T-helper 1 cell (primary cell): ENCODE results near the gene CD93.

Source experiments
- DNase-seq, 5 donors: peaks; one replicate each; pipeline ENCODE4 v3.0.0-alpha.2; 2012 to 2020

Gene CD93

GRCh38 chr20:23120936-23121750 lies 35.0 kb upstream of the CD93 start:
- no peak for DNase-seq

- DNase-seq = no peak
These were observed 34.1 kb upstream of the CD93 start for GRCh38 chr20:23120261-23120660.

- no peak for DNase-seq
These were observed 33.5 kb upstream of the CD93 start for GRCh38 chr20:23119456-23120216.

GRCh38 chr20:23118766-23119165 lies 32.6 kb upstream of the CD93 start:
- DNase-seq = no peak

- no peak for DNase-seq
These were observed 32.0 kb upstream of the CD93 start for GRCh38 chr20:23118144-23118543.

DNA sequence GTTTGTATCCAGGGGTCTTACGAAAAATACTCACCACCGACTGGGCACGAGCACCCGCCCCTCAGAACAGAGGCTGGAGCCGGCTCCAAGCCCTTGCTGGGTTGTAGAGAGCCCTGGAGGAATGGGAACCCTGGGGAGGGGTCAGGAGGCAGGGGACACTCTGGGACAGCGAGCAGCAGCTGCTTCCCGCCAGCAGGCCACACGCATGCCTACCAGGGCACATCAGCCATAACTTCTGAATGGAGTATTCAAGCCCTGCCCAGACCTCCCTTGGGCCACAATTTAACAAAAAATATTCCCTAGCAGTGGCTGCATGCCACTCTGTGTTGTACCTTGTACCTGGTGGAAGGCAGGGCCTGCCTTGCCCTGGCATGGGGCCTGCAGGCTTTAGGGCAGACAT lies 31.6 kb upstream of the CD93 start:
- DNase-seq = no peak

DNA sequence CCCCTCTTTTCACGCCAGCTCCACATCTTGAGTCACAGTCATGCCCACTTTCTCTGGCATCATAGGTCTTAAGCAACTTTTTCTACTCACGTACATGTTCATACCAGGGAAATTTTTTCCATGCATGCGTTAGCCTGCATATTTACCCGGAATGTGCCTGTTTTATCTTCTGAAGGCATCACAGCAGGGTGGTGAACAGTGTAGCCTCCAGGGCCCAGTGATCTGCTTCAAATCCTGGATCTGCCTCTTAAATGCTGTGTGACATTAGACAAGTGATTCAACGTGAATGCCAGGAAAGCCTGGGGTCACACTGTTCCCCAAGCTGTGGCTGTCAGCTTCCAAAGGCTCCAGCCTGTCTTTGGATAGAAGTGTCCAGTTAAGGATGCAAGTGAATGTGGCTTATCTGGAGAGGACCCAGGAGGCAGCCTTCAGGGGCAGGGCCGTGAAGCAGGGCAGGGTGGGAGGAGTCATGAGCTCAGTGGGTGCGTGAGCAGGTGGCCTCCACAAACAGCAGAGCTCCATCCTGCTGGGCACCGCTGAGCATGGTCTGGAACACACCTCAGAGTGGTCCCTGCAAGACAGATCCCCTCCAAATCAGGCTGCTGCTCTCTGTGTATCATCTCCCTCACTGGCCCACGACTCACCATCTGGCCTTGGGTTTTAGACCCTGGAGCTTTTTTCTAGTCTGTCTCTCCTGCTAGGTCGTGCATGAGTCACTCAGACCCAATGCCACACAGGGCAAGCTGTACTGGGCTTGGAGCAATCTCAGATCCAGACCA lies 30.4 kb upstream of the CD93 start:
- DNase-seq = no peak

DNA sequence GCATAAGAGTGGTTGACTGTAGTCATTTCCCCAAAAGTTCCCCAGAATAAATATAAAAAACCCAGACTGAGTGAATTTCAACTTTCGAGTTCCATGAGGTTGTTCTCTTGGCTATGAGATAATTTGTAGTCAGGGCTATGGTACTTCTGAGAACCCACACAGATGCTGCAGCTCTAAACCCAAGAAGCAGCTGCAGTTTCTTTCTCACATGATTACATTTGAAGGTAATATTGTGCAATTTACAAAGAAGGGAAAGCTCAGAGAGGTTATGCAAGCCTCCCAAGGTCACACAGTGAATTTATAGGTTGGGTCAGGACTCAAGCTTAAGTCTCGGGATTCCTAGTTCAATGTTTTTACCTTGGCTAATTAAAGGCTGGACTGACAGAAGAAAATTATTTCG lies 29.7 kb upstream of the CD93 start:
- no peak for DNase-seq

GRCh38 chr20:23114448-23115082 lies 28.4 kb upstream of the CD93 start:
- DNase-seq = no peak

- no peak for DNase-seq
These were observed 27.9 kb upstream of the CD93 start for GRCh38 chr20:23114018-23114417.

DNA sequence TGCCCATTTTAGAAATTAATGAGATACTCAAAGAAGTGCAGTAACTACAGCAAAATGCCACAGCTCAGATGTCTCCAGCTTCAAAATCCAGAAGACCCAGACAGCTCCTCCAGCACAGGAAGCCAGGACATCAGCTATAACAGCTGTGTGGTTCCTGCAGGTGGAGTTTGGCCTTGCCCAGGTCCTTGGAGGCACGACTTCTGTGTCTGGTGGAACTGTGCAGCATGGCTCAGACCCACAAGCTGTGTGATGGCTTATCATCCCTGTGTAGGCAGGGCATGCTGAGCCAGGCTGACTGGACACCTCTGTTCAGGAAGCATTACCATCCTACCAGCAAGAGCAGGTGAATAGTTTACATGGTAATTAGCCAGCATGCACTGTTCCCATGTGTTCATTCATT lies 26.5 kb upstream of the CD93 start:
- DNase-seq = no peak

GRCh38 chr20:23111944-23112342 lies 25.8 kb upstream of the CD93 start:
- DNase-seq = no peak

DNA sequence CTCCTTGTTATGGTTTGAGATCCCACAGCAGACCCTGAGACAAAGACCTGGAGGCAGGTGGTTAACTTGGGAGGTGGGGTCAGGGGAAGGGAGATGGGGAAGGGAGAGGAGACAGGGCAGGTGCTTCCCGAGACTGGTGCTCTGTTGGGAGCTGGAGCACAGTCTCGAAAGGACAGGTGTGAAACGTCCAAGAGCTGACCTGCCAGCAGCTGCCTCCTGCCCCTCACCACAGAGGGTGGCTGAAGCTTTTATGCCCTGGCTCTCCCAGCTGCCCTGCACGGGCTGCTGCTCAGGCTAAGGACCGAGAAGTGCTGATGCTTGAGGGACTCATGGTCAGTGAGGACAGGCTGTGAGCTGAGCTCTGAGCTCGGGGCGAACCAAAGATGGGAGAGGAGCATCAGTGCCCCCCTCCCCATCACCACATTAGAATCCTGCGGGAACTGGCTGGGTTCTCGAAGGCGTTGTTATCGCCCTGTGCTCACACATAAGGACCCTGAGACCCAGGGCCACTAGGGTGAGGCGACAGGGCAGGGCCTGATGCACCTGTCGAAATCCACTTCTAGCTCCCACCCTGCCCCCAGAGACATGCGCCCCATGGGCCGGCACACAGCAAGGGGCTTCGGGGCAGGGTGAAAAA lies 25.3 kb upstream of the CD93 start:
- DNase-seq = no peak

GRCh38 chr20:23108871-23109270 lies 22.7 kb upstream of the CD93 start:
- DNase-seq = no peak

GRCh38 chr20:23107466-23107865 lies 21.3 kb upstream of the CD93 start:
- DNase-seq = no peak

DNA sequence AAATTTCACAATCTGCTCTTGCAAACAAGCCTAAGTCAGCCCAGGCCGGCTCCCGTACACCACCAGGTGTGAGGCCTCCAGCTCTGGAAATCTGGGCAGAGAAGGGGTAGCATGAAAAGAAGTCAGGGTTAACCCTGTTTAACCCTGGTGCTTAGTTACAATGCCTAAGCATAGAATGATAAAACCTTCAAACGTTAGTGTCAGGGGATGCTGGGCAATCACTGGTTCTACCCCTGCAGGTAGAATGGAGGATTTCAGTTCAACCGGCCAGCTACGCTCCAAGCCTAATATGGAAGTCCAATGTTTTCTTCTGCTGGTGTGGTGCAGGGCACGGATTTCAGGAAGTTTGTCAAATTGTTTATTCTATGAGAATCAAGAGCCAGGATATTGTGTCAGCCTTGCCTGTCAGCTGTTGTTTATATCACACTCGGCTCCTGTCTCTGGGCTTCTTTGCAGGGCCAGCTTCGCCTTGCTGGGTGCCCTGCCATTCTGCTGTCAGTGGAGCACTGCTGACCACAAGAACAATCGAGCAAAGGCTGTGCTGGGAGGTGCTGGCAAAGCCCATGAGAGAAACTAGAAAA lies 20.2 kb upstream of the CD93 start:
- DNase-seq = no peak

- no peak for DNase-seq
These were observed 19.1 kb upstream of the CD93 start for GRCh38 chr20:23105193-23105592.

DNA sequence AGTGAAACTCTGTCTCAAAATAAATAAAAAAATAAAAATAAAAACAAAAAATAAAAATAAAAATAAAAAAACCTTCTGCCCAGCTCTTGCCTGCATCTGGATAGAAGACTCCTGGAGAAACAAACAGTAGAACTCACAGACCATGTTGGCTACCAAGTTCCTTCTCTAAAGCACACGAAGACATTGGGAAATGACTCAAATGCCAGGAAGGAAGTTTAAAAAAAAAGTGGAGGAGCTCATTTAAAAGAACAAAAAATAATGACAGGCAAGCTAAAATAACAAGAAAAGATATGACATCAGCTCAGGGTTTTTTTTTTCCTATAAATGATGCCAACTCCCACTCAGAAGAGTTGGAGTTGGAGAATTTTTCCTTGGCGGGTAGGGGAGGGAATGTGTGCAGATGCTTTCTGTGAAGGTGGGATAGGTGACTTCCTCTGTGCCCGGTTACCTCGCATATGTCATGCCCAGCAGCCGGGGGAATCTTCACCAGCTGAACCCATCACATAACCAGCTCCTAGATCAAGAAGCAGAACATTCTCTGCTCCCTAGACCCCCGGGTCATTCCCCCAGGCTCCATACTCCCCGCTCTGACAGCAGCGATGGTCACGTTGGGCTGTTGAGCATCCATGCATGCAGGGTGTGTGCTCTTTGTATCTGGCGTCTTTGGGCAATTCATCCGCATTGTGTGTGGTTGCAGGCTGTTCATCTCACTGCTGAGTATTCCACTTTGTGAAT lies 17.3 kb upstream of the CD93 start:
- DNase-seq = no peak

GRCh38 chr20:23101696-23102406 lies 15.7 kb upstream of the CD93 start:
- no peak for DNase-seq

DNA sequence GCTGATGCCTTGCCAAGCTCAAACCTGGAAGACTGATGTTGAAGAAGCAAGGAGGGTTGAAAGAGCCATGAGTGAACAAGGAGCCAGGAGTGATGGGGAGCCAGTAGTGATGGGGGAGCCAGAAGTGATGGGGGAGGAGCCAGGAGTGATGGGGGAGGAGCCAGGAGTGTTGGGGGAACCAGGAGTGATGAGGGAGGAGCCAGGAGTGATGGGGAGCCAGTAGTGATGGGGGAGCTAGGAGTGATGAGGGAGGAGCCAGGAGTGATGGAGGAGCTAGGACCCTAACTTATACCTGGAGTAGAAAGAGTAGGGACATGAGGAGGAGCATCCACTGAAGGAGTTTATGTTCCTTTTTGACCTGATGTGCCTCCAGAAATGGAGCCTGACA lies 14.6 kb upstream of the CD93 start:
- no peak for DNase-seq
